Common myeloid progenitor, CD34-positive (primary cell): Measurements from ENCODE around the gene RIPPLY3.

Source experiments
- CTCF ChIA-PET: fragments of 350-600 bp; sonication (Branson Sonifier 250); formaldehyde crosslinking; loops from one replicate; lab custom pipeline; 2021; ENCODE audit warnings: antibody characterized with exemption; lab: Charles Lee
- POLR2A ChIA-PET: fragments of 350-600 bp; sonication (Branson Sonifier 250); formaldehyde crosslinking; loops from one replicate; lab custom pipeline; 2021; ENCODE audit warnings: antibody characterized with exemption; lab: Charles Lee
- DNase-seq, 3 donors: peaks; one replicate each; pipeline versions ENCODE4 v3.0.0 to v3.0.0-alpha.2; 2013
- H3K27ac ChIP-seq, 2 experiments: 1 replicate in 1 of 2; 2 replicates in 1 of 2; pipeline ENCODE4 v1.7.0; 2013; ENCODE audit warnings: inconsistent platforms in 2 of 2, low read length in 2 of 2, mild to moderate bottlenecking in 2 of 2, low read depth in 1 of 2, moderate library complexity in 1 of 2; ENCODE audit not compliant: severe bottlenecking in 2 of 2, insufficient read depth in 1 of 2, poor library complexity in 1 of 2
- H3K27me3 ChIP-seq, 5 experiments: replicated peaks in 2 of 5; 1 replicate in 3 of 5; 2 replicates in 2 of 5; pipeline versions ENCODE4 v1.6.1 to v1.7.0; 2013; ENCODE audit warnings: low read length in 4 of 5, mild to moderate bottlenecking in 2 of 5, moderate library complexity in 2 of 5, inconsistent platforms in 1 of 5; ENCODE audit not compliant: insufficient read depth in 5 of 5, control insufficient read depth in 4 of 5
- H3K36me3 ChIP-seq, 4 experiments: 1 replicate in 2 of 4; 2 replicates in 2 of 4; pipeline versions ENCODE4 v1.6.1 to v1.7.0; 2013; ENCODE audit warnings: low read length in 3 of 4, control low read depth in 1 of 4, mild to moderate bottlenecking in 1 of 4; ENCODE audit not compliant: control insufficient read depth in 4 of 4, insufficient read depth in 4 of 4
- H3K4me1 ChIP-seq, 4 experiments: 1 replicate in 3 of 4; 2 replicates in 1 of 4; pipeline versions ENCODE4 v1.6.1 to v1.7.1; 2013; ENCODE audit warnings: low read length in 3 of 4, mild to moderate bottlenecking in 3 of 4, control low read depth in 1 of 4, inconsistent platforms in 1 of 4, moderate library complexity in 1 of 4; ENCODE audit not compliant: control insufficient read depth in 4 of 4, insufficient read depth in 4 of 4; ENCODE audit errors: control extremely low read depth in 1 of 4
- H3K4me3 ChIP-seq, 7 experiments: 1 replicate in 4 of 7; 2 replicates in 3 of 7; pipeline versions ENCODE4 v1.5.1 to v1.7.0; 2013; ENCODE audit warnings: mild to moderate bottlenecking in 7 of 7, low read length in 6 of 7, moderate library complexity in 6 of 7, inconsistent platforms in 2 of 7, low read depth in 2 of 7, control low read depth in 1 of 7; ENCODE audit not compliant: insufficient read depth in 4 of 7, control insufficient read depth in 1 of 7; ENCODE audit errors: extremely low read depth in 1 of 7
- H3K9me3 ChIP-seq, 5 experiments: 1 replicate in 4 of 5; 2 replicates in 1 of 5; pipeline versions ENCODE4 v1.6.1 to v1.7.1; 2013; ENCODE audit warnings: low read length in 4 of 5, mild to moderate bottlenecking in 2 of 5, inconsistent platforms in 1 of 5, low read depth in 1 of 5, moderate library complexity in 1 of 5; ENCODE audit not compliant: control insufficient read depth in 4 of 5, insufficient read depth in 2 of 5; ENCODE audit errors: control extremely low read depth in 1 of 5
- WGBS: methylation state at CpG from one replicate; pipeline ENCODE4 v1.1.5; 2013; ENCODE audit not compliant: insufficient coverage; 5-methylcytosine and 5-hydroxymethylcytosine counted together

Gene RIPPLY3

GRCh38 chr21:36973986-36974850 is 32.3 kb upstream of the RIPPLY3 start:
- DNase-seq, result no peak
- ChIA-PET POLR2A (no interaction called here), CTCF (interaction anchor here (0.8 to 1.8 kb wide), 2 partner anchors 36 to 43 kb away, joined by 3 to 5 read pairs; no protein-coding TSS in a partner anchor)
- Histone ChIP-seq H3K4me3 (no peak overlapping the region), H3K36me3 (no peaks in the 10 kb centered on the region), H3K4me1 (peaks cover 2 to 14% (median 8%) of the 10 kb centered on the region in 4 experiments), H3K27ac (peak overlapping the region in 1 of 2 experiments; percentile 14), H3K27me3 (no peaks in the 10 kb centered on the region), H3K9me3 (no peaks in the 10 kb centered on the region)
- 96% methylated on average over 11 of the region's 14 CpGs for WGBS

GRCh38 chr21:36974851-36975192 is 31.7 kb upstream of the RIPPLY3 start:
- Histone ChIP-seq H3K27me3 (no peaks in the 10 kb centered on the region), H3K4me1 (peaks cover 2 to 14% (median 8%) of the 10 kb centered on the region in 4 experiments), H3K27ac (peak overlapping the region in 1 of 2 experiments; percentile 14), H3K9me3 (no peaks in the 10 kb centered on the region), H3K4me3 (no peak overlapping the region), H3K36me3 (no peaks in the 10 kb centered on the region)
- no peak for DNase-seq
- CTCF ChIA-PET, result interaction anchor here (2.1 to 4.2 kb wide), 3 partner anchors 8 to 15 kb away, joined by 5 to 29 read pairs (median 25); partner anchors contain the start of gene HLCS
- POLR2A ChIA-PET, result no interaction called here
- whole genome bisulfite sequencing, result 98% methylated on average over 6 of the region's 6 CpGs

- no peak overlapping the region for H3K27ac ChIP-seq
- peaks cover 0 to 2% (median 0%) of the 10 kb centered on the region in 5 experiments for H3K27me3 ChIP-seq
- no peaks in the 10 kb centered on the region for H3K9me3 ChIP-seq
- no peaks in the 10 kb centered on the region for H3K36me3 ChIP-seq
- no peak overlapping the region for H3K4me3 ChIP-seq
- H3K4me1 ChIP-seq, result peaks cover 2 to 24% (median 18%) of the 10 kb centered on the region in 4 experiments
- 82% methylated on average over 4 of the region's 5 CpGs for WGBS
- ChIA-PET POLR2A (no interaction called here), CTCF (interaction anchor here (0.7 to 4.2 kb wide), 25 partner anchors 9 to 191 kb away, joined by 3 to 29 read pairs (median 4); partner anchors contain the start of genes HLCS and RIPPLY3)
- DNase-seq, result peak in 2 of 3 donors; percentile 25 to 60
These were observed 30.2 kb upstream of the RIPPLY3 start for GRCh38 chr21:36976228-36976861.

- 0% methylated on average over 4 of the region's 8 CpGs for WGBS
- Histone ChIP-seq H3K36me3 (no peaks in the 10 kb centered on the region), H3K27ac (no peak overlapping the region), H3K9me3 (no peaks in the 10 kb centered on the region), H3K4me1 (peaks cover 2 to 24% (median 18%) of the 10 kb centered on the region in 4 experiments), H3K27me3 (peaks cover 0 to 2% (median 0%) of the 10 kb centered on the region in 5 experiments), H3K4me3 (no peak overlapping the region)
- ChIA-PET POLR2A (no interaction called here), CTCF (interaction anchor here (0.7 to 4.2 kb wide), 28 partner anchors 10 to 190 kb away, joined by 3 to 29 read pairs (median 4); partner anchors contain the start of genes HLCS and RIPPLY3)
- DNase-seq, result peak; percentile 87 to 89 (median 88)
These were observed 29.4 kb upstream of the RIPPLY3 start for GRCh38 chr21:36976882-36977651.

- POLR2A ChIA-PET, result no interaction called here
- H3K27me3 ChIP-seq, result peaks cover 0 to 2% (median 0%) of the 10 kb centered on the region in 5 experiments
- peak in 2 of 3 donors; percentile 38 to 40 for DNase-seq
- H3K27ac ChIP-seq, result no peak overlapping the region
- CTCF ChIA-PET, result interaction anchor here (0.7 to 2.4 kb wide), 5 partner anchors 10 to 95 kb away, joined by 3 to 21 read pairs (median 5); no protein-coding TSS in a partner anchor
- H3K4me3 ChIP-seq, result peak overlapping the region in 6 of 7 experiments; percentile 31 to 76 (median 58)
- no peaks in the 10 kb centered on the region for H3K36me3 ChIP-seq
- WGBS, result 9% methylated on average over 49 of the region's 53 CpGs
- peaks cover 2 to 24% (median 18%) of the 10 kb centered on the region in 4 experiments for H3K4me1 ChIP-seq
- no peaks in the 10 kb centered on the region for H3K9me3 ChIP-seq
These were observed 26.0 kb upstream of the RIPPLY3 start for GRCh38 chr21:36980280-36981048.

- Histone ChIP-seq H3K27me3 (peaks cover 0 to 2% (median 0%) of the 10 kb centered on the region in 5 experiments), H3K27ac (no peak overlapping the region), H3K36me3 (no peaks in the 10 kb centered on the region), H3K4me3 (peak overlapping the region in 6 of 7 experiments; percentile 31 to 76 (median 58)), H3K9me3 (no peaks in the 10 kb centered on the region), H3K4me1 (peaks cover 2 to 24% (median 18%) of the 10 kb centered on the region in 4 experiments)
- ChIA-PET POLR2A (no interaction called here), CTCF (no interaction called here)
- no peak for DNase-seq
- no CpG with 5 or more reads among the region's 2 CpGs for WGBS
These were observed 25.5 kb upstream of the RIPPLY3 start for GRCh38 chr21:36981049-36981391.
